Tibial artery (tissue), 4 donors: ENCODE results near the gene JMJD7.
A peak's percentile ranks its signal among the peaks of the same experiment; 100 is the strongest.

Experiments
- DNase-seq, 2 donors: peaks; one replicate each; pipeline ENCODE4 v3.0.0-alpha.2; 2019
- H3K27ac ChIP-seq, 2 donors: fragments of 200-600 bp; sonication (generic) in 1 of 2; 1 replicate in 1 of 2; 2 replicates in 1 of 2; pipeline ENCODE4 v1.5.1; 2018 to 2019; ENCODE audit warnings: mild to moderate bottlenecking in 1 of 2
- H3K27me3 ChIP-seq, 2 donors: fragments of 200-600 bp; sonication (generic) in 1 of 2; one replicate each; pipeline versions ENCODE4 v1.5.1 to v1.6.0; 2016 to 2019
- H3K36me3 ChIP-seq, 3 donors: fragments of 200-600 bp; sonication (generic) in 2 of 3; one replicate each; pipeline ENCODE4 v1.5.1; 2016 to 2019; ENCODE audit warnings: mild to moderate bottlenecking in 2 of 3
- H3K4me1 ChIP-seq, 4 donors: fragments of 200-600 bp; sonication (generic) in 2 of 4; 1 replicate in 3 of 4; 2 replicates in 1 of 4; pipeline ENCODE4 v1.5.1; 2016 to 2019
- H3K4me3 ChIP-seq, 2 donors: fragments of 200-600 bp; sonication (generic) in 1 of 2; 1 replicate in 1 of 2; 2 replicates in 1 of 2; pipeline ENCODE4 v1.5.1; 2018 to 2019; ENCODE audit warnings: mild to moderate bottlenecking in 2 of 2
- H3K9me3 ChIP-seq, 3 donors: fragments of 200-600 bp; sonication (generic) in 1 of 3; one replicate each; pipeline ENCODE4 v1.5.1; 2016 to 2019
- CTCF ChIP-seq, 2 experiments: fragments of 200-600 bp in 1 of 2; fragments of 450-650 bp in 1 of 2; IDR thresholded peaks; one replicate each; pipeline ENCODE4 v1.5.1; 2017 to 2019; ENCODE audit warnings: antibody characterized with exemption in 2 of 2, mild to moderate bottlenecking in 1 of 2, moderate library complexity in 1 of 2
- intact Hi-C: fragments of 100-400 bp; cut with DNase I; formaldehyde crosslinking; loops from one replicate; pipeline ENCODE4 v1.15.0; 2023; ENCODE audit warnings: low total_unique reads

Gene JMJD7

GRCh38 chr15:41790169-41790568 is 37.7 kb upstream of the JMJD7 start:
- no peaks in the 10 kb centered on the region for H3K9me3 ChIP-seq
- intact Hi-C loops: no loop called here
- TF ChIP-seq CTCF (IDR thresholded peaks at IDR 0.05): no peak
- DNase-seq: no peak
- no peak overlapping the region for H3K4me3 ChIP-seq
- H3K27me3 ChIP-seq: no peaks in the 10 kb centered on the region
- peak overlapping the region in 1 of 2 donors; percentile 29 for H3K27ac ChIP-seq
- no peaks in the 10 kb centered on the region for H3K36me3 ChIP-seq
- H3K4me1 ChIP-seq: peaks cover 0 to 45% (median 20%) of the 10 kb centered on the region in 4 donors

- H3K4me1 ChIP-seq: peaks cover 0 to 52% (median 23%) of the 10 kb centered on the region in 4 donors
- H3K27ac ChIP-seq: peak overlapping the region in 1 of 2 donors; percentile 29
- no peaks in the 10 kb centered on the region for H3K9me3 ChIP-seq
- no peaks in the 10 kb centered on the region for H3K36me3 ChIP-seq
- TF ChIP-seq CTCF (IDR thresholded peaks at IDR 0.05): no peak
- H3K27me3 ChIP-seq: no peaks in the 10 kb centered on the region
- no peak overlapping the region for H3K4me3 ChIP-seq
- no peak for DNase-seq
- intact Hi-C loops: no loop called here
Observed at GRCh38 chr15:41790756-41791546, 36.9 kb upstream of the JMJD7 start.

- Histone ChIP-seq H3K27me3 (no peaks in the 10 kb centered on the region), H3K36me3 (no peaks in the 10 kb centered on the region), H3K4me3 (no peak overlapping the region), H3K27ac (no peak overlapping the region), H3K4me1 (peaks cover 0 to 58% (median 27%) of the 10 kb centered on the region in 4 donors), H3K9me3 (no peaks in the 10 kb centered on the region)
- TF ChIP-seq CTCF (IDR thresholded peaks at IDR 0.05): no peak
- no peak for DNase-seq
- intact Hi-C loops: no loop called here
Observed at GRCh38 chr15:41791547-41791937, 36.4 kb upstream of the JMJD7 start.

- Histone ChIP-seq H3K4me1 (peaks cover 0 to 64% (median 32%) of the 10 kb centered on the region in 4 donors), H3K9me3 (no peaks in the 10 kb centered on the region), H3K36me3 (no peaks in the 10 kb centered on the region), H3K27me3 (no peaks in the 10 kb centered on the region), H3K4me3 (no peak overlapping the region), H3K27ac (no peak overlapping the region)
- DNase-seq: no peak
- TF ChIP-seq CTCF (IDR thresholded peaks at IDR 0.05): no peak
- intact Hi-C loops: no loop called here
Observed at GRCh38 chr15:41792000-41792637, 35.8 kb upstream of the JMJD7 start.

GRCh38 chr15:41794081-41794480 is 33.8 kb upstream of the JMJD7 start:
- no peak overlapping the region for H3K4me3 ChIP-seq
- intact Hi-C loops: no loop called here
- H3K9me3 ChIP-seq: no peaks in the 10 kb centered on the region
- peaks cover 0 to 57% (median 30%) of the 10 kb centered on the region in 4 donors for H3K4me1 ChIP-seq
- H3K27ac ChIP-seq: no peak overlapping the region
- no peak for TF ChIP-seq CTCF (IDR thresholded peaks at IDR 0.05)
- DNase-seq: no peak
- no peaks in the 10 kb centered on the region for H3K36me3 ChIP-seq
- H3K27me3 ChIP-seq: no peaks in the 10 kb centered on the region
